Heart right ventricle (tissue), 16 donors: ENCODE data around the gene AKR1D1. TPM values are rescaled to one million over a fixed set of nuclear protein-coding genes. Genes with fewer than 3 reads are reported as not detected.

Source experiments
- ATAC-seq, 8 donors: fragments of 200-7000 bp; cut with Tn5 transposase; one replicate each; pipeline ENCODE4 v1.9.1; 2020; ENCODE audit warnings: mild to moderate bottlenecking in 8 of 8, moderate library complexity in 8 of 8, moderate number of reproducible peaks in 1 of 8
- DNase-seq, 2 donors: peaks; one replicate each; pipeline ENCODE4 v3.0.0-alpha.2; 2020
- H3K27ac ChIP-seq, 10 donors: fragments of 200-600 bp; sonication (generic) in 2 of 10; one replicate each; pipeline versions ENCODE4 v1.5.0 to v1.8.0; 2020 to 2022; ENCODE audit warnings: mild to moderate bottlenecking in 3 of 10
- H3K27me3 ChIP-seq, 7 donors: fragments of 200-600 bp; one replicate each; pipeline ENCODE4 v1.8.0; 2021 to 2022; ENCODE audit warnings: mild to moderate bottlenecking in 2 of 7
- H3K36me3 ChIP-seq, 9 donors: fragments of 200-600 bp; sonication (generic) in 1 of 9; one replicate each; pipeline versions ENCODE4 v1.5.0 to v1.8.0; 2020 to 2022; ENCODE audit warnings: mild to moderate bottlenecking in 2 of 9
- H3K4me1 ChIP-seq, 9 donors: fragments of 200-600 bp; sonication (generic) in 1 of 9; one replicate each; pipeline versions ENCODE4 v1.5.0 to v1.8.0; 2020 to 2022; ENCODE audit warnings: mild to moderate bottlenecking in 4 of 9
- H3K4me3 ChIP-seq, 10 donors: fragments of 200-600 bp; sonication (generic) in 2 of 10; one replicate each; pipeline versions ENCODE4 v1.5.0 to v1.8.0; 2020 to 2022; ENCODE audit warnings: mild to moderate bottlenecking in 7 of 10, moderate library complexity in 2 of 10
- H3K9me3 ChIP-seq, 11 donors: fragments of 200-600 bp in 10 of 11; sonication (generic) in 2 of 11; one replicate each; pipeline versions ENCODE4 v1.5.0 to v1.8.0; 2013 to 2022; ENCODE audit warnings: mild to moderate bottlenecking in 2 of 11, control low read depth in 1 of 11, moderate library complexity in 1 of 11
- CTCF ChIP-seq, 9 donors: fragments of 200-600 bp; sonication (generic) in 2 of 9; IDR thresholded peaks; one replicate each; pipeline versions ENCODE4 v1.5.0 to v1.8.0; 2021 to 2022; ENCODE audit warnings: antibody characterized with exemption in 9 of 9, mild to moderate bottlenecking in 5 of 9, moderate library complexity in 1 of 9
- WGBS, 2 donors: extraction: QIAGEN DNeasy Blood & Tissue Kit; methylation state at CpG; one replicate each; pipeline ENCODE4 v1.1.7; 2013; ENCODE audit warnings: inconsistent platforms in 1 of 2; 5-methylcytosine and 5-hydroxymethylcytosine counted together
- intact Hi-C, 10 donors: fragments of 100-400 bp; cut with DNase I; formaldehyde crosslinking; loops; one replicate each; pipeline versions ENCODE4 v1.11.1 to v1.14.2; 2022
- polyA plus RNA-seq, 2 donors: library from polyadenylated mRNA; stranded (reverse); fragments of 200-250 nt; gene quantifications; one replicate each; pipeline ENCODE4 v1.2.3, GENCODE V29; 2013
- total RNA-seq, 10 donors: library from RNA; stranded (reverse); fragmentation: NEBNext Ultra II Directional in 3 of 10; extraction: Animal tissue kit (Norgen Biotek cat#: 25700) in 3 of 10; gene quantifications; one replicate each; pipeline versions ENCODE4 v1.2.1 to v1.2.4, GENCODE V29; 2021 to 2023
- donor health status: Arrhythmogenic right ventricular cardiomyopathy.
- donor health status: ischemic (EF 13 %, LVEDD 7.1; RV severe dilation, severe dysfunction).
- donor health status: healthy with polysubstance abuse.
- donor health status: DM: no; HTN: yes; CAD: no.
- donor health status: DM: no; HTN: no; CAD: no.
- donor health status: ischemic (EF 25% LVEDD 6.9; RV normal size, moderate dysfunction).
- donor health status: ischemic (EF 25% LVEDD 5.7; RV mildly dilated, moderate dysfunction).
- donor health status: healthy.
- donor health status: DM: yes; HTN: yes; CAD: no.
- donor health status: Ischemic cardiomyopathy.
- donor health status: ischemic (EF 35%, LVEDD 5.7; RV mildly dilated, moderate dysfunction).
- donor health status: nonischemic (EF 11% LVEDD 7.7; RV severe dilation, severe dysfunction).
- donor health status: DM: yes; HTN: yes; CAD: no.
- donor health status: PGD.
- donor health status: ischemic (EF 29% LVEDD 5.4; RV normal size, mild dysfunction).
- donor health status: nonischemic (EF 23%, LVEDD 6.1; RV moderate dilation, normal function).

Gene AKR1D1
- total and polyA plus RNA-seq, 12 donors = not detected

- DNase-seq (no peak), ATAC-seq (no peak)
- 97 to 98% methylated on average over 23 of the region's 23 CpGs for WGBS, 2 donors
- no peaks in the 10 kb centered on the region for H3K36me3 ChIP-seq
- H3K4me3 ChIP-seq = no peak overlapping the region
- H3K4me1 ChIP-seq = peaks cover 0 to 7% (median 0%) of the 10 kb centered on the region in 9 donors
- no peak overlapping the region for H3K27ac ChIP-seq
- intact Hi-C loops = no loop called here
- H3K27me3 ChIP-seq = no peaks in the 10 kb centered on the region
- H3K9me3 ChIP-seq = no peaks in the 10 kb centered on the region
- TF ChIP-seq CTCF (IDR thresholded peaks at IDR 0.05) = no peak
These were observed 45.9 kb downstream of the AKR1D1 start for GRCh38 chr7:138122162-138122561.

- H3K27me3 ChIP-seq = no peaks in the 10 kb centered on the region
- H3K9me3 ChIP-seq = peaks cover 0 to 12% (median 0%) of the 10 kb centered on the region in 11 donors
- no peak for DNase-seq
- 65 to 68% methylated on average over 2 of the region's 2 CpGs for WGBS, 2 donors
- intact Hi-C loops = loop anchor here in 1 of 10 donors (5.0 kb wide), 1 partner anchor 403 kb away; no protein-coding TSS in a partner anchor
- no peaks in the 10 kb centered on the region for H3K36me3 ChIP-seq
- no peak overlapping the region for H3K4me3 ChIP-seq
- TF ChIP-seq CTCF (IDR thresholded peaks at IDR 0.05) = no peak
- peaks cover 0 to 7% (median 0%) of the 10 kb centered on the region in 9 donors for H3K4me1 ChIP-seq
- H3K27ac ChIP-seq = peak overlapping the region in 1 of 10 donors; percentile 16
- ATAC-seq = no peak
These were observed 48.9 kb downstream of the AKR1D1 start for GRCh38 chr7:138125119-138125518.

- Histone ChIP-seq H3K9me3 (peaks cover 0 to 16% (median 0%) of the 10 kb centered on the region in 11 donors), H3K4me3 (no peak overlapping the region), H3K4me1 (peaks cover 0 to 7% (median 0%) of the 10 kb centered on the region in 9 donors), H3K27ac (peak overlapping the region in 1 of 10 donors; percentile 16), H3K27me3 (no peaks in the 10 kb centered on the region), H3K36me3 (no peaks in the 10 kb centered on the region)
- WGBS, 2 donors = 79 to 82% methylated on average over 2 of the region's 2 CpGs
- peak in 4 of 8 donors; percentile 39 to 49 (median 44) for ATAC-seq
- no peak for DNase-seq
- no peak for TF ChIP-seq CTCF (IDR thresholded peaks at IDR 0.05)
- intact Hi-C loops = loop anchor here in 1 of 10 donors (5.0 kb wide), 1 partner anchor 403 kb away; no protein-coding TSS in a partner anchor
These were observed 49.4 kb downstream of the AKR1D1 start for GRCh38 chr7:138125598-138126111.

- Histone ChIP-seq H3K27me3 (no peaks in the 10 kb centered on the region), H3K36me3 (no peaks in the 10 kb centered on the region), H3K4me1 (peaks cover 0 to 7% (median 0%) of the 10 kb centered on the region in 9 donors), H3K27ac (no peak overlapping the region), H3K4me3 (no peak overlapping the region), H3K9me3 (peaks cover 0 to 16% (median 0%) of the 10 kb centered on the region in 11 donors)
- intact Hi-C loops = loop anchor here in 1 of 10 donors (5.0 kb wide), 1 partner anchor 405 kb away; no protein-coding TSS in a partner anchor
- DNase-seq (no peak), ATAC-seq (no peak)
- TF ChIP-seq CTCF (IDR thresholded peaks at IDR 0.05) = no peak
- WGBS, 2 donors = 87 to 90% methylated on average over 2 of the region's 2 CpGs
These were observed 50.7 kb downstream of the AKR1D1 start for GRCh38 chr7:138126928-138127327.
